HL-60/S4 treated with retinoic acid at 250 ng/mL for 4 days and 3 days (cell line): ENCODE measurements around the gene PPP1R17.

Source experiments
- in situ Hi-C: fragments of 300-500 bp; cut with MboI; formaldehyde crosslinking; loops from 2 replicates; pipeline ENCODE4 v1.7.0; 2022; ENCODE audit warnings: low sequenced_read_pairs

PPP1R17 gene

GRCh38 chr7:31695859-31696614 lies 9.0 kb downstream of the PPP1R17 start:
- in situ Hi-C loops = no loop called here

- in situ Hi-C loops = no loop called here
These were observed 12.0 kb downstream of the PPP1R17 start for GRCh38 chr7:31699050-31699449.

GRCh38 chr7:31702354-31702753 lies 15.3 kb downstream of the PPP1R17 start:
- in situ Hi-C loops = no loop called here

GRCh38 chr7:31705377-31705776 lies 18.4 kb downstream of the PPP1R17 start:
- in situ Hi-C loops = no loop called here

GRCh38 chr7:31707089-31707488 lies 20.1 kb downstream of the PPP1R17 start:
- in situ Hi-C loops = no loop called here

- in situ Hi-C loops = no loop called here
These were observed 23.2 kb downstream of the PPP1R17 start for GRCh38 chr7:31710171-31710570.

- in situ Hi-C loops = no loop called here
These were observed 29.3 kb downstream of the PPP1R17 start for GRCh38 chr7:31716355-31716754.

GRCh38 chr7:31720366-31720765 lies 33.4 kb downstream of the PPP1R17 start:
- in situ Hi-C loops = no loop called here

GRCh38 chr7:31724696-31725095 lies 37.7 kb downstream of the PPP1R17 start:
- in situ Hi-C loops = loop anchor here (25.0 kb wide), 2 partner anchors 587 to 613 kb away; no protein-coding TSS in a partner anchor

- in situ Hi-C loops = loop anchor here (25.0 kb wide), 2 partner anchors 592 to 608 kb away; no protein-coding TSS in a partner anchor
These were observed 42.3 kb downstream of the PPP1R17 start for GRCh38 chr7:31729195-31729804.

GRCh38 chr7:31734456-31734855 lies 47.4 kb downstream of the PPP1R17 start:
- in situ Hi-C loops = loop anchor here (25.0 kb wide), 2 partner anchors 597 to 603 kb away; no protein-coding TSS in a partner anchor

- in situ Hi-C loops = loop anchor here (25.0 kb wide), 2 partner anchors 599 to 601 kb away; no protein-coding TSS in a partner anchor
These were observed 49.3 kb downstream of the PPP1R17 start for GRCh38 chr7:31735991-31736982.

- in situ Hi-C loops = loop anchor here (10.0 to 25.0 kb wide), 3 partner anchors 463 to 605 kb away; no protein-coding TSS in a partner anchor
These were observed 54.8 kb downstream of the PPP1R17 start for GRCh38 chr7:31741852-31742251.

GRCh38 chr7:31744294-31744874 lies 57.4 kb downstream of the PPP1R17 start:
- in situ Hi-C loops = loop anchor here (10.0 to 25.0 kb wide), 3 partner anchors 460 to 607 kb away; no protein-coding TSS in a partner anchor

GRCh38 chr7:31747553-31747952 lies 60.5 kb downstream of the PPP1R17 start:
- in situ Hi-C loops = loop anchor here (10.0 to 25.0 kb wide), 3 partner anchors 457 to 610 kb away; no protein-coding TSS in a partner anchor

- in situ Hi-C loops = loop anchor here (10.0 to 25.0 kb wide), 3 partner anchors 457 to 611 kb away; no protein-coding TSS in a partner anchor
These were observed 61.1 kb downstream of the PPP1R17 start for GRCh38 chr7:31748084-31748483.

- in situ Hi-C loops = no loop called here
These were observed 64.7 kb downstream of the PPP1R17 start for GRCh38 chr7:31751726-31752125.
